ENCODE data around the gene TMEM178B.
A peak's percentile ranks its signal among the peaks of the same experiment; 100 is the strongest.
"Not testable (repeated sequence)": the region's sequence is repeated elsewhere in the genome, so short reads cannot be mapped to it uniquely, and the experiment has no call there.

Gene TMEM178B

DNA sequence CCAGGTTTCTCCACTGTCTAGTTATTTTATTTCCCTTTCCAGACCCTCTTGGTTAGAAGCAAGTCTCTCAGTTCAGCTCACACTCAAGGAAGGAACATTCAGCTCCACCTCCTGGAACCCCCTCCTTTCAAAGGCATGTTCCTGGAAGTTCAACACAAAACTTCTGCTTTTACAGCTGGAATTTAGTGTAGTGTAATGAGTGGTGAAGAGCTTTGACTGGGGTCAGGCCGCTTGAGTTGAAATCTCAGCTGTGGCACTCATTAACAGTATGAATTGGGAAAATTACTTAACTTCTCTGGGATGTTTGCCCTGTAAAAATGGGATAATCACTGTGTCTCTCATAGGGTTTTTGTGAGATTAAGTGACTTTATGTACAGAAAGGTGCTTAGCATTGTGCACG is 91.7 kb downstream of the TMEM178B start:
- intact Hi-C loops (cut with DNase I): no loop called here
- DNase-seq: no peak

DNA sequence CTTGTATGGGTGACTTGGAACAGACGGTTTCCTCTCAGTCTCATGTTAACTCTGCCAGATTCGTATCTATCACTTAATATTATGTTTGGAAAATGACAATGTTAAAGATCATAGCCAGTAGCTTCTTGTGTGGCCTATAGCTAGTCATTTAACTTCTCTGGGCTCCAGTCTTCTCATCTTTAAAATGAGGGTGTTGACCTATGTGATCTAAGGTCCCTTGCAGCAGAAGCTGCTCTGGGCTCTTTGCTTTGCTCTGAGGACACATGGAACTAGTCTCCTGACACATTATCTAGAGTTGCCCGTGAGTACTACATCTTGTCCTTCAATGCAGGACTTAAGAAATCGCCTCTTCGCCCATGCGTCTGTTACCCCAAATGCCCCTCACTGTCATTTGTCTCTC is 93.1 kb downstream of the TMEM178B start:
- peak in 1 of 42 donors; percentile 17 for DNase-seq
- intact Hi-C loops (cut with DNase I): no loop called here

DNA sequence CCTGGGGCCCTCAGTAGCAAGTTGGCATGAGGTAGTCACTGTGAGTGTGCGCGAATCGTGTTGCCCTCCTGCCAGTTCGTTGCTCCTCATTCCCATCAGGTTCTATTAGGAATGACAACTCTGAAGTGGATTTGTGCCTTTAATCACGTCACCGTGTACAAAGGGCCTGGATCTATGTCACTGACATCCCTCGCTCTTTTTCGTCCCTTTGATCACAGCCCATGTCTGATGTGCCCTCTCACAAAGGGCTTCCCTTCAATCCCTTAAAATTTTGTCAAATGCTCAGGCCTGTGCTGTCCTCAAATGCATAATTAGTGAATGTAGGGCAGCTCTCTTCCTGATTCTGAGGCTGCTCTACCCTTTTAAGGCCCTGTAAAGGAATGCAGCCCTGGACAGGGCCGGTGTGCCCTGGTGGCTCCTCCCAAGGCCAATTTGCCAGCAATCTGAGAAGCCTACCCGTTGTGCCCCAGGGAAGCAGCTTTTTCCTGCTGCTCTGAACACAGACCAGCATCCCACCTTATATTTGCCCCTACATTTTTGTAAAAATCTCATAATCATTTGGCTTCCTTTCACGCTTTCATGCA is 93.6 kb downstream of the TMEM178B start:
- peak in 1 of 42 donors; percentile 17 for DNase-seq
- intact Hi-C loops (cut with DNase I): no loop called here

DNA sequence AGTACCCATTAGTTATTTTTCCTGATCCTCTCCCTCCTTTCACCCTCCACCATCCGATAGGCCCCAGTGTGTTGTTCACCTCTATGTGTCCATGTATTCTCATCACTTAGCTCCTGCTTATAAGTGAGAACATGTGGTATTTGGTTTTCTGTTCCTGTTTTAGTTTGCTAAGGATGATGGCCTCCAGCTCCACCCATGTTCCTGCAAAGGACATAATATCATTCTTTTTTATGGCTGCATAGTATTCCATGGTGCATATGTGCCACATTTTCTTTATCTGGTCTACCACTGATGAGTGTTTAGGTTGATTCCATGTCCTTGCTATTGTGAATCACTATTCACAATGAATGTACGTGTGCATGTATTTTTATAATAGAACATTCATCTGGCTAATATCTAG is 95.3 kb downstream of the TMEM178B start:
- DNase-seq; intact Hi-C loops (cut with DNase I): not testable (repeated sequence)

DNA sequence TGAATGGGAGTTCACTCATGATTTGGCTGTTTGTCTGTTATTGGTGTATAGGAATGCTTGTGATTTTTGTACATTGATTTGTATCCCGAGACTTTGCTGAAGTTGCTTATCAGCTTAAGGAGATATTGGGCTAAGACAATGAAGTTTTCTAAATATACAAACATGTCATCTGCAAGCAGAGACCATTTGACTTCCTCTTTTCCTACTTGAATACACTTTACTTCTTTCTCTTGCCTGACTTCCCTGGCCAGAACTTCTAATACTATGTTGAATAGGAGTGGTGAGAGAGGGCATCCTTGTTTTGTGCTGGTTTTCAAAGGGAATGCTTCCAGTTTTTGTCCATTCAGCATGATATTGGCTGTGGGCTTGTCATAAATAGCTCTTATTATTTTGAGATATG is 101.9 kb downstream of the TMEM178B start:
- DNase-seq; intact Hi-C loops (cut with DNase I): not testable (repeated sequence)

DNA sequence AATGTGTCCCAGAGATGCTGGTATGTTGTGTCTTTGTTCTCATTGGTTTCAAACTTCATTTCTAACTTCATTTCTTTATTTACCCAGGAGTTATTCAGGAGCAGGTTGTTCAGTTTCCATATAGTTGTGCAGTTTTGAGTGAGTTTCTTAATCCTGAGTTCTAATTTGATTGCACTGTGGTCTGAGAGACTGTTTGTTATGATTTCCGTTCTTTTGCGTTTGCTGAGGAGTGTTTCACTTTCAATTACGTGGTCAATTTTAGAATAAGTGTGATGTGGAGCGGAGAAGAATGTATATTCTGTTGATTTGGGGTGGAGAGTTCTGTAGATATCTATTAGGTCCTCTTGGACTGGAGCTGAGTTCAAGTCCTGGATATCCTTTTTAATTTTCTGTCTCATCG is 103.3 kb downstream of the TMEM178B start:
- intact Hi-C loops (cut with DNase I); DNase-seq: not testable (repeated sequence)

DNA sequence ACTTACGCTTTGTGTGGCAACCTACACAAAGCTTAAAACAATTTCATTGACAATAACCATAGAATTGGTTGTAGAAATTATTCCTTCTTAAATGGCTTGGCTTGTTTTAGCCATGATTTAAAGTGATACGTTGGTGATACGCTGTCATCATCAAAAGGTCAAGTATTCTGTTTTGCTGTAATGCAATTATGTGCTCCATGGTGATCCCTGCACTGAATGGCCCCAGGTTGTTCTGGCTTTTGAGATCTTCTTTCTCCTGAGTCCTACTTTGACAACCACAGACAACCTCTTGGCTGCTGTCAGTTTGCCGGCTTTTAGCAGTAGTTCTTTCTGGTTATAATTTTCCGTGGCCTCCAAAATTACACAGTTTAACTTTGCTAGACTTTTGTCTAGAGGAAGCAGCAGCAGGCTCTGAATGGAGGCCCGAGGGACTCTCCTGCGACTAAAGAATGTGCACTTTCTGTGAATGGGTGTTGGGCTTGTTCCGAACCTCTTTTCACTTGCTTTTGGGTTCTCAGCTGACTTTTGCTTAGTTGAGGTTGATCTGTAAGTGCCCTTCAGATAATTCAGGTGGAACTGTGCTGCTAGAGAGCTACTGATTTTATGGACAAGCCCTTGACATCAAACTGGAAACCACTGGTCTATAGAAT is 104.7 kb downstream of the TMEM178B start:
- intact Hi-C loops (cut with DNase I): no loop called here
- DNase-seq: no peak

DNA sequence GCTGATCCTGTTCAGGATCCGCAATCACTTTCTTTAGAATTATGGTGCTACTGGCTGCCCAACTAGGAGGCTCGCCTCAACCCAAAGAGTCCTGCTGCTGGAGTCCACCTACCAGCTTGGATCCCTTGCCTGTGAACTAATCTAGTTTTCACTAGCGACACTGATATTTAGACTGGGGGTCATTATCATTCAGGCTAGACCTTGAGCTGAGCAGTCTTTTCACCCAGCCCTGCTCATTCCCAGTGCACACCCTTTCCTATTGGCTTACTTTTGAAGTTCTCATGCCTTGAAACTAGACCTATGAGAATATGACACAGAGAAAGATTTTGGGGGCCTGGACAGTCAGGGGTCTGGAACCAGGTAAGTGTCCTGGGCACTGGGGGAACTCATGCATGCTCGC is 107.9 kb downstream of the TMEM178B start:
- no peak for DNase-seq
- intact Hi-C loops (cut with DNase I): no loop called here

DNA sequence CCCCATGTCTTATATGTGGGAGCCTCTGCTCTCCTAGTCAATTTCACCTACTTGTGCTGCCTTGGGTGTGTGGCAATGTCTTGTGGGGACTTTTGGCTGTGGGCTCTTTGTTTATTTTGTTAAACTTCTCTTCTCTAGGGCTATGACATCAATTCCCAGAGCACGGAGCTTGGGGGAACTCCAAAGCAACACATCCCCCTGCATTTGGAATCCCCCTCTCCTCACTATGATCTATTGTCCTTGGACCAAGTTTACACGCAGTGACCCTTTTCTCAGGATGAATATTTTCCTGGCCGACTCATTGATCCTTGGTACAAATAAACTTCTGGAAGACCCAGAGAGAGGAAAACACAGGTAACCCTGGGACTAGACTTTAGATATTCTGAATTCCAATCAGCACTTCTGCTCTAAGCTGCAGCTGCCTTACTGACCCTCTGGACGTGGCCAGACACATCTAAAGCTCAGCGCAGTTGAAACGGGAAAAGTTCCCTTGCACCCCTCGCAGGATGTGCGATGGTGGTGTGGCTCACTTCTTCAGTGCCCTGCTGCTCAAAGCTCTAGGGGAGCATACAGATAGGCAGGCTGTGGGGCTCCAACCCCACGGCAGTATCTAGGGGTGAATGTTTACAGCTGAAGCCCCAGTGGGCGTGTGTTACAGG is 110.8 kb downstream of the TMEM178B start:
- intact Hi-C loops (cut with DNase I): no loop called here
- no peak for DNase-seq

DNA sequence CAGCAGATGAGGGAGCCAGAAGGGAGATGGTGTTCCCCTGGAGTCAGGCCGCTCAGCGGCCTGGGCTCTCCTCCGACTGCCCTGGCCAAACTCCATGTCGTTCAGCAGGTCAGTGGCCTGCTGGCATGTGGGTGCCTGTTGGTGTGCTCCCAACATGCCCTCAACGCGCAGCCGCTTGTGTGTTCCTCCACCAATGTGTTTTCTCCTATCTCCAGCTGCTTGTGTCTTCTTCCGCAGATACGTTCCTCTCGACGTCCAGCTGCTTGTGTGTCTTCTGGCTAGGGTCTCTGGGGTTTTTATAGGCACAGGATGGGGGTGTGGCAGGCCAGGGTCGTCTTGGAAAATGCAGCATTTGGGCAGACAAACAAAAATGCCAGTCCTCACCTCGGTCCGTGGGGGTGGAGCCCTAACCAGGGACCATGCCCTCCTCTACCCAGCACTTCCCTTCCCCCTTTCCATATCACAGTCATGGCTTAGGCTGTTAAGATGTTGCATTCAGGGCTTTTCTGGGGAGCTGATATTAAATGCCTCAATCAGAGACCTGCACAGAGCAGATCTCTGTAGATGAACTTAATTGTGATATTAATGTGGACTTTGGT is 111.6 kb downstream of the TMEM178B start:
- DNase-seq: peak in 1 of 42 donors; percentile 33
- intact Hi-C loops (cut with DNase I): no loop called here

DNA sequence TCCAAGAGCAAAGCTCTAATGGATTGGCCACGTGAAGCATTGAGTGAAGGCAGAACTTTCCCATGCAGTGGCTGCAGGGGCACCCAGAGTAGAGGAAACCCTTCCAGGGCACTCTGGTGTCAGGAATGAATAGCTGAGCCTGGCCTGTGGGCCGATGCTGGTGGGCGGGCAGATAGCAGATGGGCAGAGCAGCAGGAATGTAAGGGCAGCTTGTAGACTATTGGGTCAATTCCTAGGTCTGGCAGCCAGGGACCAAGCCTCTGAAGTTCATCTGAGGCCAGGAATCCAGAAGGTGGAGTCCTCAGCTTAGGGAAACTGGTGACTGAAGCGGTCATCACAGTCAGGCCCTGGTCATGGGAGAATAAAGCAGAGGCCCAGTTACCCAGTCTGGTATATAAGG is 115.4 kb downstream of the TMEM178B start:
- intact Hi-C loops (cut with DNase I): no loop called here
- DNase-seq: no peak

DNA sequence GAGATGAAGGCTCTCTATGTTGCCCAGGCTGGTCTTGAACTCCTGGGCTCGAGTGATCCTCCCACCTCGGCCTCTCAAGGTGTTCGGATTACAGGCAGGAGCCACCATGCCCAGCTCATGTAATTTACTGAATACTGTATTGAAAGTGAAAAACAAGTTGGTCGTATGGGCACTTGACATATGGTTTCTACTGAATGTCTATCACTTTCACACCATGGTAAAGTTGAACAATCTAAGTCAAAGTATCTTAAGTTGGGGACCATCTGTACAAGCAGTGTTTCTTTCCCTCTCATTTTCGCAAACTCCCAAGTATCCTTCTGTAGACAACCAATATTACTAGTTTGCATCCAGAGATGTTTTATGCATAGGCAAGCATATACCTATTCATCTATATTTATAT is 116.6 kb downstream of the TMEM178B start:
- DNase-seq: no peak
- intact Hi-C loops (cut with DNase I): no loop called here

DNA sequence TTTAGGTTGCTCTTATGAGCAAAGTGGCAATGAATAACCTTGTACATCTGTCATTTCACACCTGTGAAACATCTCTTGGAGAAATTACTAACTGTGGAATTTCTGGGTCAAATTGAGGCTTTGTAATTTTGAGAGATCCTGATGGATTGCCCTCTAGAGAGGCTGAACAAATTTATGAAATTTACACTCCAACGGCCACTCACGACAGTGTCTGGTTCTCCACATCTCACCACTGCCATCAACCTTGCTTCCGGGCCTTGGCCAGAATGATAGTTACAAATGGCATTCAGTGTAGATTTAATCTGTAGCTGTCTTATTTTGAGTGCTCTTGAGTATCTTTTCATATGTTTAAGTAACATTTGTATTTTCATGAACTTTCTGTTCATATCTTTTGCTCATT is 117.4 kb downstream of the TMEM178B start:
- intact Hi-C loops (cut with DNase I): no loop called here
- no peak for DNase-seq

DNA sequence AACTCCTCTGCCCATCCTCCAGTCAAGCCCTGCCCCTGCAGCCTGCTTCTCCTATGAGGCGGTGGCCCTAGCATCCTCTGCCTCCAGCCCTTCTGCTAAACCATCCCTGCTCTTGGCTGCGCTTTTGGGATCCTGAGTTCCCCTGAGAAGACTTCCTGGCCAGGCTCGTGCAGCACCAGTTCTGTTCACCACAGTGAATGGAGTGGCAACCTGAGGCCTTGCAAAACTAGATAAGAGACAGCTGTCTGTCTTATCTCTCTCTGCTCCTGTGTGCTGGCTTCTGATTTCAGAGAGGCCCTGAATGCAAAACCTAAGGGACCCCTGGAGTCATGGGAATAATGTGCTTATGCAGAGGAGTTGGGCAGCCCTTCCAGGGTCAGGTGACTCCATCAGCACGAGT is 119.2 kb downstream of the TMEM178B start:
- intact Hi-C loops (cut with DNase I): no loop called here
- no peak for DNase-seq

DNA sequence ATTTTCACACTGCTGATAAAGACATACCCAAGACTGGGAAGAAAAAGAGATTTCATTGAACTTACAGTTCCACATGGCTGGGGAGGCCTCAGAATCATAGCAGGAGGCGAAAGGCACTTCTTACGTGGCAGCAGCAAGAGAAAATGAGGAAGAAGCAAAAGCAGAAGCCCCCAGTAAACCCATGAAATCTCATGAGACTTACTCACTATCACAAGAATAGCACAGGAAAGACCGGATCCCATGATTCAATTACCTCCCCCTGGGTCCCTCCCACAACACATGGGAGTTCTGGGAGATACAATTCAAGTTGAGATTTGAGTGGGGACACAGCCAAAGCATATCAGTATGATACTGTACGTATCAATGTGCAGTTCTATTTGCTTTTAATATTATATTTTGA is 121.9 kb downstream of the TMEM178B start:
- DNase-seq; intact Hi-C loops (cut with DNase I): not testable (repeated sequence)

DNA sequence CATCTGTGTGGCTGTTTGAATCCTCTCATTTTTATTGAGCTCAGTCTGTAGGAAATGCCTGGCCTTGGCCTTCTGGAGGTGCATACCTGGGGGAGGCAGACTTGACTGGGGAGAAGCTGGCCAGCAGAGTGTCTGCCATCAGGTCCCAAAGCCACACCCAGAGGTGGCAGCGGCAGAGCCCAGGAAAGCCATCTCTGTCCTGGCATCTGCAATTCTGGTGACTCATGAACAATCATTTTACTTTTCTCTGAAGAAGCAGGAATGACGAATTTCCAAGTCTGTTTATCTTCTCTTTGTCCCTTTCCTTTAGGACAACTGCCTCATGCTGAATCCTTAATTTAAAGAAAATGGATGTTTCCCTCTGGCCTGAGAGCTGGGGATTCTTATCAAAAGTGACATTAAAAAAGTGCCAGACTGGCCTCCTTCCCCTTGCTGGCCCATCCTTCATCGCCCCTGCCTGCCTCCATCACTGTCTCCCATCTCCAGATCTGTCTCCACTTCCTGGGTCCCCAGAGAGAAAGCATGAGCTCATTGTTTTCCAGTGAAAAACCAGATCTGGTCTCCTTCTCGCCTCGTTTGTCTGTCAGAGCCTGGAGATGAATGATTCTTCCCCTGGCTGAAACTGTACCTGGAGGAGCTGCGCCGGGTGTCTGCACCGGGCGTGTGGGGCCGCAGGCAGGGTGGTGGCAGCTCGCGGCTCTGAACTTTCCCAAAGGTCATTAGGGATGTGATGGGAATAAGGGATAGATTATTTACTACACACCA is 124.5 kb downstream of the TMEM178B start:
- no peak for DNase-seq
- intact Hi-C loops (cut with DNase I): no loop called here

DNA sequence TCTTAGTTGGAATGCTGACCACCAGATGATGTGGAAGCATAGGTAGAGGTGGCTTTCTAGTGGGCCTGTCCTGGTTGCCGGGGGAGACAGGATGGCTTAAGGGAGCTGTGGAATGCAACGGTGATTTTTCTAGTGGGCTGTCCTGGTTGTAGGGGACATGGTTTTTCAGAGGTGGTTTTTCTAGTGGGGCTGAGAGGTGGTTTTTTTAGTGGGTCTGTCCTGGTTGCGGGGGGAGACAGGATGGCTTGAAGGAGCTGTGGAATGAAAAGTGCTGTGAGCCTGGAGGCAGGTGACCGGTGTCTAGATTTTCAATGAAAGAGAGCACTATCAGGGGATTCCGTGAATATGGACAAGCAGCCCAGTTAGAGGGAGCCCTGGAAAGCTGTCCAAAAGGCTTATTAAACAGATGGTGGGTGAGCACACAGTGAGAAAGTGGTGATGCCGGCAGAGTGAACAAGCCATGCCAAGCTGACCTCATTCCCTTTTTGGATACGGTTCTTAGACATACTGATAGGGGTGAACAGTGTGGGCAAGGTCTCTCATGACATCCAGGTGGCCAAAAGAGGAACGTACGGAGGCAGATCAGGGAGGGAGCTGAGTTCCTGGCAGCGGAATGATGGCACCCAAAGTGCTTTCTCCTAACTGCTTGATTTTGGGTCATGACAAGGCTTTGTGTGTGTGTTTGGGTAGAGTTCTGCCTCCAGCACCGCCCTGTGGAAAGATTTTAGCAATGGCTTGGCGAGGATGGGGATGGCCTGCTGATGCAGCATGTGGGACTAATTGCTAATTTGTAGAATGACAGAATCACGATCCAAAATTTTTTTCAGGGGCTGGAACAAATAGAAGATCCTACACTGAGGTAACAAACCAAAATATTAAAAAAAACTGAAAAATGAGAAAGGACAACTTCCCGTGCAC is 126.6 kb downstream of the TMEM178B start:
- intact Hi-C loops (cut with DNase I): no loop called here
- DNase-seq: peak in 3 of 42 donors; percentile 15 to 59 (median 38)

DNA sequence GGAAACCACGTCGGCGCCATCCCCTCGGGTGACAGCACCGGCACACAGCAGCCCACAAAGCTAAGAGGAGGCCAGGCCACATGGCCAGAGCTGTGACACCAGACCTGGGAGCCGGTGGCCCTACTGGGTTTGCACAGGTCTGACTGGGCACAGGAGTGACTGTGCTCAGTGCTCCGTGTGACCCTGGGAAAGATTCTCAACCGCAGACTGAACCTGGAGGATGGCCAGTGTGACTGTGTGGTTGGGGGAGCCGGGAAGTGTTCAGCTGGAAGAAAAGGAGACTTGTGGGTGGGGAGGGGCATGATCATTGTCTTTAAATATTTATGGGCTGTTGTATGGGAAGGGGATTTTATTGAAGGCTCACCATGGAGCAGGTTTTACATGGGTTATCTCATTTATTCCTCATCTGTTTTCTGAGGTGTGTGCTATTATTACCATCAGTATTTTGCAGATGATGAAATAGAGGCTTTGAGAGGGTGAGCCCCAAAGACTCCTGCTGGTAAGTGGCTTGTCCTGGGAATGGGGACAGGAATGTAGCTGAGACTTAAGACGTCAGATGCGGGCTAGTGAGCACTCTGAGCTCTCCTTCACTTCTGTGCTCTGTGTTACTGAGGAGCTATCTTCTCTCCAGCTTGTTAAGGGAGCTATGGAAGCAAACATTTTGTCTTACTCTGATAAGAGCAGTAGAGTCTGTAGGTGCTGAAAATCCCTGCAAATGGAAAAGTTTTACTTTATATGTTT is 127.5 kb downstream of the TMEM178B start:
- intact Hi-C loops (cut with DNase I): no loop called here

More for the DNA sequence above, 127.5 kb downstream of the TMEM178B start:
- DNase-seq: no peak
